DLD1 (cell line): ENCODE measurements around the gene SNAP23.

Source experiments
- in situ Hi-C: cut with HindIII; loops from 2 replicates; pipeline ENCODE4 v1.10.0; 2017; ENCODE audit warnings: low sequenced_read_pairs

SNAP23 gene

DNA sequence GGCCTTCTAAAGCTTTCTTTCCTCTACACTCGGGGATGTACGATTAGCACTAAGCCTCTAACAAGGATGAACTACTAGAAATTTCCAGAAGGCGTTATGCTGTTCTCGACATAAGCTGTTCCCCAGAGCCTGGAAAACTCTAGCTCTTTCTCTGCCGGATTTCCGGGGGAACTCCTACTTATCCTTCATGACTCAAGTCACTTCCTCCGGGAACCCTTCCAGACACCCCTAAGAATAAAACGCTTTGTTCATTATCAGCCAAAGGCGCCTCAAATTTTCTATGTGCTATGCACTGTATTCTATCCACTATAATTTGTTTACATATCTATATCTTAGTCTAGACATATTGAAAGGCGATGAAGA, 455 bp upstream of the SNAP23 start:
- in situ Hi-C loops: no loop called here

DNA sequence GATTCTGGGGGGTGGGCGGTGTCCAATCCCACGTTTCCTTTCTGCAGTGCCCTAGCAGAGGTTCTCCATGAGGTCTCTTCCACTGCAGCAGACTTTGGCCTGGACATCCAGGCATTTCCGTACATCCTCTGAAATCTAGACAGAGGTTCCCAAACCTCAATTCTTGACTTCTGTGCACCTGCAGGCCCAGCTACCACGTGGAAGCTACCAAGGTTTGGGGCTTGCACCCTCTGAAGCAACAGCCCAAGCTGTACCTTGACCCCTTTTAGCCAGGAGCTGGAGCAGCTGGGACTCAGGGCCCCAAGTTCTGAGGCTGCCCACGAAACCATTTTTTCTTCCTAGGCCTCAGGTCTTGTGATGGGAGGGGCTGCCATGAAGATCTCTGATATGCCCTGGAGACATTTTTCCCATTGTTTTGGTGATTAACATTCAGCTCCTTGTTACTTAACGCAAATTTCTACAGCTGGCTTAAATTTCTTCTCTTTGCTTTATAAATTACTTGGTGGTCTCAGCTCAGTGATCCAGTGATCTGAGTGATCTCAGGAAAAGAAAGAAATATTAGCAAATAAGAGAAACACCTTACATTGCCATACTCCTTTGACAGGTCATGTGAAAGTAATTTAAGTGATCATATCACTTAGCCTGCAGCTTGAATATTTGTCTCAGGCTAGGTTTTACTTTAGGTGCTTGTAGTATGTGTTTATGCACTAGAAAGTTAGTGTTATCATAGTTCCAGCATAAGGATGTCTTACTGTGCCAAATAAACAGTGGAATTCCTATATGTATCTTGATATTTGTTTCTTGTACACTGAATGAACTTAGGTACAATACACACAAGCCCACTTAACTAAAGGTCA, 3.0 kb downstream of the SNAP23 start:
- in situ Hi-C loops: no loop called here

DNA sequence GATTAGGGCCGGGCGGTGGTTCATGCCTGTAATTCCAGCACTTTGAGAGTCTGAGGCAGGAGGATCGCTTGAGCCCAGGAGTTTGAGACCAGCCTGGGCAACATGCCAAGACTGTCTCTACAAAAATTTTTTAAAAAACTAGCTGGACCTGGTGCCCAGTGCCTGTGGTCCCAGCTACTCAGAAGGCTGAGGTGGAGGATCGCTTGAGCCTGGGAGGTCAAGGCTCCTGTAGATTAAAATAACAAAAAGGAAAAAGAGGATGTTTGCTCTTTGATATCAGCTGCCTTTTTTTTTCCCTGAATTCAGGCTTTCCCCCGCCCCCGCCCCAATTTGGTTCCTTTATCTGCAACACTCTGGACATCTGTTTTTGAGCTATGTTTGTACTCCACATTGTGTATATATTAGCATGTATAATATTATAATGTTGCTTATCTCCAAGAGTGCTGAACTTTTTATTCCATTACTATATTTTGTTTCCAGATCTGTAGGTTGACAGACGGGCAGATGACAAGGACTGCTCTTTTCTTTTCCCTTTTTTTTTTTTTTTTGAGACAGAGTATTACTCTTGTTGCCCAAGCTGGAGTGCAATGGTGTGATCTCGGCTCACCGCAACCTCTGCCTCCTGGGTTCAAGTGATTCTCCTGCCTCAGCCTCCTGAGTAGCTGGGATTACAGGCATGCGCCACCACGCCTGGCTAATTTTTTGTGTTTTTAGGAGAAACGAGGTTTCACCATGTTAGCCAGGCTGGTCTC, 4.6 kb downstream of the SNAP23 start:
- in situ Hi-C loops: no loop called here

DNA sequence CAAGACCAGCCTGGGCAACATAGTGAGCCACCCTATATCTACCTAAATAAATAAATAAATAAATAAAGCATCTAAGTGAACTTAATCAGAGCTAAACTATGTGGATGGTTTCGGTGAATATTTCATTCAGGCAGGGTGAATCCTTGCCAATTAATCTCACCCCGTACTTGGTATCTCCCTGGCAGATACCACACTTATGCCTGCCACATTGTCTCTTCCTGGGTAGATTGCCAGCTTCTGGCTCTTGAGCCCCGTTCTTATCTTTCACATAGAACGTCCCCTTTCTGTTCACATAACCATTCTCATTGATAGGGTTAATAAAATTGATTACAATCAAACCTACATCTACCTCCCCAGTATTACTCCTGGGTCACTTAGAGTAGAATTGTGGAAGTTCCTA, 7.0 kb downstream of the SNAP23 start:
- in situ Hi-C loops: no loop called here

DNA sequence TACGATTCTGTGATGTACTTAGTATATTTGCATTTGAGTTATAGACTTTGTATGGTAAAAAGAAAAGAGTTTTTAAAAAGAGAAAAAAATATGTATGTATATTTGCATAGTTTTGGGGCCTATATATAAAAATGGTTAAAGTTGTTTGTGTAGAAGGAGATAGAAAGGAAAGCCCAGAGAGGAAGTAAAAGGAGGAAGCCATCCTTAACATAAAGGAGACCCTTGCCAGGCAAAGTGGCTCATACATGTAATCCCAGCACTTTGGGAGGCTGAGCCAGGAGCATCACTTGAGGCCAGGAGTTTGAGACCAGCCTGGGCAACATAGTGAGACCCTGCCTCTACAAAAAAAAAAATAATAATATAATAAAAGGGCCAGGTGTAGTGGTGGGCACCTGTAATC, 8.4 kb downstream of the SNAP23 start:
- in situ Hi-C loops: no loop called here

DNA sequence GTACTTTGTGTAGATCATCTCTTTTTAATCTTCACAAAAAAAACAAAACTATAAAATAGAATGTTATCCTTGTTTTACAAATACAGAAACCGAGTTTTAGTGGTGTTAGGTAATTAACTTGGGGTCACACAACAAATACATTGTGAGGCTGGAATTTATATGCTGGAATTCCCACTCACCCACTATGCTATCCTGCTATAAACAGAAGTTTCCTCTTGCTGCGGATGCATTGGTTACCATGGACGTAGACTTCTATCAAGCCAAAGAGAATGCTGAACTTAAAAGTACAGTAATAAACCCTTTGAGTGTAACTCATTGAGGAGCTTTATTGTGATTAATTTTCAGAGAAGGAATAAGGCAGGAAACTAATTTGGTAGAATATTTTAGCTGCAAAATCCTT, 9.2 kb downstream of the SNAP23 start:
- in situ Hi-C loops: no loop called here

DNA sequence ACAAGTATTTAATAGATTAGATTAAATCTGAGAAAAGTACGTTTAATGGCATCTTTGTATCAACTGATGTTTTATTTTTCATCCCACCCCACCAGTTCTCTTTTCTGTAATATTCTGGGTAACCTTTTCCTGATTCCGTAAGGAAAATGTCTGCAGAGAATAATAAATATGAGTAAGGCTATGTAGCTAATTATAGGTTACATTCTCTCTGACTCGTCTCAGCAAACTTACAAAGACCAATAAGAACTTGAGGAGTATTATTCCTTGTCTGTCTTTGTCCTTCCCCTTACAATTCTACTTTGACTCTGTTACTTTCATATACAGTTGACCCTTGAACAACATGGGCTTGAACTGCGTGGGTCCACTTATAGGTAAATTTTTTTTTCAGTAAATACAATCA, 12.1 kb downstream of the SNAP23 start:
- in situ Hi-C loops: no loop called here

DNA sequence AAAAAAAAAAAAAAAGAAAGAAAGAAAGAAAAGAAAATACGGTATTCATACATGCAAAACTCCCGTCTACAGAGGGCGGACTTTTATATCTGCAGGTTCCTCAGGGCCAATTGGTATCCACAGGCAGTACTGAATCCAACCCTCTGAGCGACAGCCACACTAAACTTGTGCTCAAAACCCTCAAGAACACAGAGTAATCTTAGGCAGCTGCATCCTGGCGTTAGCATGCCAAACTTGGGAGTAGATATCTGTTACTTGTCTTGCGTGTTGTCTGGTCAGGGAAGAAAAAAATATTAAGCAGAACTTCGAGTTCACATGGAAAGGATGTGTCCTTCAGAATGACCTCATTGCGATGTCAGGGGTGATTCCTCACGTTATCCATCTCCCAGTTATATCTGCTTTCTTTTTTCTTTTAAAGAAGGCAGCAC, 12.8 kb downstream of the SNAP23 start:
- in situ Hi-C loops: no loop called here

DNA sequence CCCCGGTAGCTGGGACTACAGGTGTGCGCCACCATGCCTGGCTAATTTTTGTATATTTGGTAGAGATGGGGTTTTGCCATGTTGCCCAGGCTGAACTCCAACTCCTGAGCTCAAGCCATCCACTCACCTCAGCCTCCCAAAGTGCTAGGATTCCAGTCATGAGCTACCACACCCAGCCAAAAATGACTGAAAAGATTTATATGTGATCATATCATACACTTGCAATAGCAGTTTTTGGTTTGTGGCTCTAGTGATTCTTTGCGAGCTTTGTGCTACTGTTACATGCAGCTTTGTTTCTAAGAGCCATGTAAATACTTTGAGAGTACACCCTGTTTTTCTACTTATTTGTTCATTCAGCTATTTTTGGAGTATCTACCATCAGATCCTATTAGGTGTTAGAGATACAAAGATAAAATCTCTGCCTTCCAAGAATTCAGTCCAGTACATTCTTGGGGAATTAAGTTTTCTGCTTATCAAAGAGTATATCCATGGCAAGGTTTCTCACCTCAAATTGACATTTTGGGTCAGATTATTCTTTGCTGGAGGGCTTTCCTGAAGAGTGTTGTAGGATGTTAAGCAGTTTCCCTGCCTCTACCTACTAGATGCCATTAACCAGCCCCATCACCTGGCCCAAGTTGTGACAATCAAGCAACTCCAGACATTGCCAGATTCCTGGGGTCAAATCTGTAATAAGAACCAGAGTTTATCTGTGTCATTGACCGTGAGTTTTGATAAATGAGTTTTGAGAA, 15.0 kb downstream of the SNAP23 start:
- in situ Hi-C loops: no loop called here

DNA sequence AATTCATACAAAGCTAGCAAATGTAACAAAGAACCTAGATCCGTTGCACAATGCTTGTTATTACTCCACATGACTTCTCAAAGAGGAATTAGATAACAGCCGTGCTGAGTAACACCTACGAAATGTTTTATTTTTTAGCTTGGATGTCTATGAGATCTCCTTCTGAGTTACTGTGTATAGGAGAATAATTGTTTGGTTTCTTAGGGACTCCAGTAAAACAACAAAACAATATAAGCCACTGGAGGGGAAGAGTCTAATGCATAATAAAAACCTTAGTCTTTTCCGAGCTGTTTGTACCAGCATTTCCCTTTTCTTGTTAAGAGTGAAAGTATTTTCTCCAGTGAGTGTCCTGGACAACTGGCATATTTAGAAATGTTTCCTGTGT, 15.6 kb downstream of the SNAP23 start:
- in situ Hi-C loops: no loop called here

DNA sequence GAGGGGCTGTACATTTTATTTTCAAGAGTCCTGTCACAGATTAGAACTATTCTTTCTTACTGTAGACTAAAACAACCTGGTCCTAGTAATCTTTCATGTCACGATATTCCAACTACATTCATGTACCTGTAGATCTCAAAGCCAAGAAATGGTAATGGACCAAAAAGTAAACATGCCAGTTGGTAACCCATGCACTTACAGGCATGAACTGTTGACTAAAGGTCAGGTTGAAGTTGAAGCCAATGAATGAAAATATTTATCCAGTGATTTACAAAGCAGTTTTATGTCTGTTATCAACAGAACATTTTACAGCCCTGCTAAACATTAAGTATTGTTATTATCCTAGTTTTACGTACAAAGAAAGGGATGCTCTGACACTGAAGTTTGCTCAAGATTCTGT, 27.9 kb downstream of the SNAP23 start:
- in situ Hi-C loops: no loop called here

DNA sequence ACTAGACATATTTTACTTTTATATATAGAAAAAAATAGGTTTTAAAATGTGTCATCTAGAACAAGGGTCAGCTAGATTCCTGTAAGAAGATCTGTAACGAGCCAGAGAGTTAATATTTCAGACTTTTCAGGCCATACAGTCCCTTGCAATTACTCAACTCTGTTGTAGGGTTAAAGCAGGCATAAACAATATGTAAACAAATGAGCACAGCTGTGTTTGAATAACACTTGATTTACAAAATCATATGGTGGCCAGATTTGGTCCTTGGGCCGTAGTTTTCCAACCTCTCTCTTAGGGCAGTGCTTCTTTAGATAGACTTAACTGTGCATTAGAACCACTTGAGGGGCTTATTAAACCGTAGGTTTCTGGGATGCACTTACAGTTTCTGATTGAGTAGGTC, 33.5 kb downstream of the SNAP23 start:
- in situ Hi-C loops: no loop called here

DNA sequence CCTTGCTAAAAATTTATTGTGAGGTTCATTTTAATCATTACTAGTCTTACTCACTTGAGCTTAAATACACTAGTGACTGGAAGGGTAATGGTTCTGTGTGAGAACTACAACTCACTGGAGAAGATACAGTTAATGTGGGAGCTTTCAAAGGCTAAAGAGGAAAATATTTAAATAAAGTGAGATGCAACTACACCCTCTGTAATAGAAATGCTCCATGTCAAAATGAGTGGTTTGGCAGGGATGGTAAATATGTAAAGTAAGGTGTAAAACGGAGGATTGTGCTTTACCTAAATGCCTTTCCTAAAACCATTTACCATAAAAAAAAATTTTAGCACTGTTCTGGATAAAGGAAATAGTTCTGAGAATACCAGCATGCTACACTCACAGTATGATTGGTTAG, 37.8 kb downstream of the SNAP23 start:
- in situ Hi-C loops: no loop called here

DNA sequence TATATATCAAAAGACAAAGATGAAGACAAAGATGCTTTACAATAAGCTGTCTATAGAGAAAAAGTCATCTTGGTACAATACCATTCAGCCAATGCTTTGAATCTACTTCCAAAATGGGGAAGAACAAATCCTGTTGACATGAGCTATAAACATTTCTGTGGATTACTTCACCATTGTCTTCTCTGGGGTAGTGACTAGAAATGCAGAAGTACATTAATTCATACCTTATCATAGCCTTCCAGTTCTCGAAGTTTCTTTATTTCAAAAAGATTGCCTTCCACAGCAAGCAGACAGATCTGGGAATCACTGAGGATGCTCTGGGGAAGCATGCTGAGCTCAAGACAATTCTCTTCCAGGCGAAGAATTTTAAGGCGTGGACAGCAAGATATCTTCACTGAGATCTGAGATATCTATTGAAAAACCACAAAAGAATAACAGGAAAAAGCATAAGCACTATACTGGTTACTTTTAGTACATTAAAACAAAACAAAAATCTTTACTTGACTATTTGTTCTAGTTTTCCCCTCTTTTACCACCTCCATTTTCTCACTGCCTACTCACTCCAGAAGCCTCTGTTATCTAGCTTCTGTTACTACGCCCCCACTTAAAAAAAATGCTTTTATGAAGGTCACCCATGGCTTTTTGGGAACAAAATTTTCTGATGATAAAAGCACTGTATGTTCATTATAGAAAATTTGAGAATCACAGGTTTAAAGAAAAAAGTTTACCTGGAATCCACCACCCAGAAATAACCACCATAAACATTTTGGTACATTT, 49.6 kb downstream of the SNAP23 start:
- in situ Hi-C loops: no loop called here

DNA sequence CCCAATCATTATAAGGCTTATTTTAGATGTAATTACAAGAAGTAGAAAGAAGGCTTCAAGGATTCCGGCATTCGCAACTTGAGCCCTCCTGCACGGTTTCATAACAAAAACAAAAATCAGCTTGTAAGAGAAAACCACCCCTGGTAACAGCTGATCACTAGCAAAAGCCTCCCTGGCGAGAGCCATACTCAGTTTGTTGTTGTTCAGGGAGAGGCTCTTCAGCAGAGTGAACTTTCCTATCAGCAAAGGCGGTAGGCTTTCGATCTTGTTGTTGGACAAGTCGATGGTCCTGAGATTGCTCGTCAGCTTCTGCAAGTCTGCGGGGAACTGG, 52.4 kb downstream of the SNAP23 start:
- in situ Hi-C loops: no loop called here

DNA sequence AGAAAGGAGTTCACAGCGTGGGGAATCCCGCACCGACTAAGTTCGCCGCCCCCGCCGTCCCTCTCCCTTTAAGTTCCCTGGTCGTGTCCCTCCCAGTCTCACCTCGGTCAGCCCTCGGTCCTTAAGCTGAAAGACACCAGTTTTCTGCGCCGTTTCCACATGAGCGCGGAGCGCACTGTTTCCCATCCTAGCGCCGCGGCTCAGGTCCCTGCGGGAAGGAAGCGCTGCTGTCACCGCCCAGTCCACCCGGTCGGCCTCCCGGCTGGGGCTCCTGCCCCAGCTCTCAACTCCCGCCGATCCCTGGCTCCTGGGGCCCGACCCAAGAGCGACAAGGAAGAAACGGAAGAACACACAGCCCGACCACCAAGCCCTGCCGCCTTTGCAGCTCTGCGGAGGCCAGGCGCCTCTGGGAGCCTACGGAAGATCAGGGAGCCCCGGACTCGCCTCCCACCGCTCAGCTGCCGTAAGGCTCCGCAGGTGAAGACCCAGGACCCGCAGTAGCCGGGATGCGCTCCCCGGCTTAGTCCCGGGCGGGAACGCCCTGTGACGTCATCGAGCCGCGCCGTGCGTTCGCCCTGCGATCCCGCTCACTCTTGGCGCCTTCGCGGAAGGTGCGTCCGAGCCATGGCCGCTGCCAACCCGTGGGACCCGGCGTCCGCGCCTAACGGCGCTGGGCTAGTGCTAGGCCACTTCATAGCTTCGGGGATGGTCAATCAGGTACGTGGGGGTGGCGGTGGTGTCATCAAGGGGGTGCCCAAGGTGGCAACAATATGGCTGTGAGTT, 53.0 kb downstream of the SNAP23 start, which contains the start of the genes HAUS2 and LRRC57:
Gene HAUS2, plus strand, starts transcription at position 590 of the 783 bp plus-strand sequence. Its CDS starts 35 bp downstream, at position 625.
Gene LRRC57, minus strand, starts transcription at position 545 of the 783 bp plus-strand sequence. Its CDS starts 359 bp downstream, at position 186.
- in situ Hi-C loops: no loop called here

DNA sequence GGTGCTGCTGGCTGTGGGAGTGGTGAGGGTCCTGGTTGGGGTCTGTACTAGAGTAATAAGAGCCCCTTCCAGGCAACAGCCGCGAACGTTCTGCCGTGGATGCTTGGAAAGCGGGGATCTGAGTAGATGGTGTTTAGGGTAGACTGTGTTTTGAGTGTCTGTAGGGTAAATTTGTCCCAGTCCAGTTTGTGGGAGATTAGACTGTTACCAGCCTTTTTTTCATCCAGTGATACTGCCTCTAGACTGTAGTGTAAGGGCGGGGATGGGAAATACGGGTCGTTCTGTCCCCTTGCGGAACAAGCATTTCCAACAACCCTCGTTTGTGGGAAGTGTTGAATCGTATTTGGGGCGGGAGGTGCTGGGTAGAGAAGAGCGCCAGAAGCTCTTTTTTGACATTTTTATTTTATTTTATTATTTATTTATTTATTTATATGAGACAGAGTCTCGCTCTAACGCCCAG, 53.6 kb downstream of the SNAP23 start:
- in situ Hi-C loops: no loop called here

DNA sequence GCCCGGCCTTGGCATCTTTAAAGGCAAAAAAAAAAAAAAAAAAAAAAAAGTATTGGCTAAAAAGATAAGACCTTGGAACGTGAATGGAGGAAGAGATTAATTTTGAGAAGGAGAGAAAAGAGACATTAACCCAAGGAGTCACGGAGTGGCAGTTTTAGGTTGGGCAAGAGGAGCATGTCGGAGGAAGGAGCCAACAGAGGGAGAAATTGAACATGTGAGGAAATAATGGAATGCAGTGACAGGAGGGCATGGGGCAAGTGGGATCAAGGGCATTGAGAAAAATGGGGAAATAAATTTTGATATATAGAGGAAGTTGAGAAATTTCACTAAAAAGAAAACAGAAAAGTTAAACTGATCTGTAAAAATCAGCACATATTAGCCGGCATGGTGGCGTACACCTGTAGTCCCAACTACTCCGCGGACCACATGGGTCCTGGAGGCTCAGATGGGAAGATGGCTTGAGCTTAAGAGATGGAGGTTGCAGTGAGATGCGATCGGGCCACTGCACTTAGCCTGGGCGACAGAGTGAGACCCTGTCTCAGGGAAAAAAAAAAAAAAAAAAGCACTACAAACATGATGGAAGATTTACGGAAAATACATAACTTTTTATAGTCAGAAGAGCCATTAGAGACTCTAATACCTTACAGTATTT, 54.4 kb downstream of the SNAP23 start:
- in situ Hi-C loops: no loop called here

DNA sequence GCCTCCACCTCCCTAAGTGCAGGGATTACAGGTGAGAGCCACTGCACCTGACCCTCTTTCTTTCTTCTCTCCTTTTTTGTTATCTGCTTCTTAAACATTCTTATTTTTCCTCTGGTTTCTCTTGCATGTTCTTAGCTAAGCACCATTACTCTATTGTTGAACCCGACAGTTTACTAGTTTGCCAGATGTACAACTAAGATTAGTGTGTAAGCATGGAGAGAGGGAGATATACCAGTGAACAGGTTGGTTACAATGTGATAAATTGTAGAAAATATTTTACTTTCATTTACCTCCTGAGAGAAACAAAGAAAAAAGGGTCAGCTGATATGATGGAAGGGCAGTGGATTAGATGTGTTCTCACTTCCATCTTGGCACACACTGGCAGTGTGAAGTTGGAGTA, 58.1 kb downstream of the SNAP23 start:
- in situ Hi-C loops: no loop called here
